Glutamatergic neuron (in vitro differentiated cells): ENCODE results near the gene BOD1L1. TPM values are rescaled to one million over a fixed set of nuclear protein-coding genes. Genes with fewer than 3 reads are reported as not detected.

Experiments used
- DNase-seq: peaks from one replicate; pipeline ENCODE4 v3.0.0; 2022
- H3K27ac Mint-ChIP-seq: one replicate; pipeline ENCODE4 v1.8.0; 2020; ENCODE audit warnings: mild to moderate bottlenecking, mixed read lengths, inconsistent platforms; ENCODE audit not compliant: unreplicated experiment
- H3K27me3 Mint-ChIP-seq: one replicate; pipeline ENCODE4 v1.8.0; 2020; ENCODE audit warnings: mild to moderate bottlenecking, moderate library complexity, mixed read lengths, inconsistent platforms; ENCODE audit not compliant: unreplicated experiment
- H3K36me3 Mint-ChIP-seq: one replicate; pipeline ENCODE4 v1.8.0; 2020; ENCODE audit warnings: mild to moderate bottlenecking, mixed read lengths, inconsistent platforms; ENCODE audit not compliant: unreplicated experiment
- H3K4me1 Mint-ChIP-seq: one replicate; pipeline ENCODE4 v1.8.0; 2020; ENCODE audit warnings: mild to moderate bottlenecking, low read depth, mixed read lengths, inconsistent platforms; ENCODE audit not compliant: unreplicated experiment
- H3K4me3 Mint-ChIP-seq: one replicate; pipeline ENCODE4 v1.8.0; 2020; ENCODE audit warnings: mild to moderate bottlenecking, mixed read lengths, inconsistent platforms; ENCODE audit not compliant: unreplicated experiment
- H3K9me3 Mint-ChIP-seq: one replicate; pipeline ENCODE4 v1.8.0; 2020; ENCODE audit warnings: mild to moderate bottlenecking, moderate library complexity, mixed read lengths, inconsistent platforms; ENCODE audit not compliant: unreplicated experiment
- total RNA-seq: library from RNA; stranded (reverse); fragmentation: NEBNext Ultra II Directional; extraction: Animal tissue kit (Norgen Biotek cat#: 25700); gene quantifications from one replicate; pipeline ENCODE4 v1.2.1, GENCODE V29; 2021; ENCODE audit not compliant: unreplicated experiment
- TF ChIP-seq, protein P1 (sequence below): fragments of 200-600 bp; sonication (generic); IDR thresholded peaks from one replicate; pipeline ENCODE4 v1.5.0; 2021; ENCODE audit not compliant: partially characterized antibody, unreplicated experiment

The BOD1L1 gene
- total RNA-seq, 1 donor from 2014 or later = 57.3 TPM

DNA sequence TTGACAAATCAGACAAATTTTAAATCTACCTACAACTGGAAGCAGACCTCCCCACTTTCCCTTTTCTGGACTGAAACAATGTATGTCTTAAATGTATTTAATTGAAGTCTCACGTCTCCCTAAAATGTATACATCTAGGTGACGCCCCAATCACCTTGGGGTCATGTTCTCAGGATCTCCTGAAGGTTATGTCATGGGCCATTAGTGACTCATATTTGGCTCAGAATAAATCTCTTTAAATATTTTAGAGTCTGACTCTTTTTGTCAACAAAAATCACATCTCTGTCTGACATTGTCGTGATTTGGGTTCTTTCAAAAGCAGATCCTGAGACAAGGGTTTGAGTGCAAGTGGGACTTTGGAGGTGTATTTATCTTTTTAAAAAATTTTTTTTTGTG, 26.2 kb upstream of the BOD1L1 start:
- peaks cover 10% of the 10 kb centered on the region for H3K4me1 Mint-ChIP-seq
- TF ChIP-seq, protein P1, sequence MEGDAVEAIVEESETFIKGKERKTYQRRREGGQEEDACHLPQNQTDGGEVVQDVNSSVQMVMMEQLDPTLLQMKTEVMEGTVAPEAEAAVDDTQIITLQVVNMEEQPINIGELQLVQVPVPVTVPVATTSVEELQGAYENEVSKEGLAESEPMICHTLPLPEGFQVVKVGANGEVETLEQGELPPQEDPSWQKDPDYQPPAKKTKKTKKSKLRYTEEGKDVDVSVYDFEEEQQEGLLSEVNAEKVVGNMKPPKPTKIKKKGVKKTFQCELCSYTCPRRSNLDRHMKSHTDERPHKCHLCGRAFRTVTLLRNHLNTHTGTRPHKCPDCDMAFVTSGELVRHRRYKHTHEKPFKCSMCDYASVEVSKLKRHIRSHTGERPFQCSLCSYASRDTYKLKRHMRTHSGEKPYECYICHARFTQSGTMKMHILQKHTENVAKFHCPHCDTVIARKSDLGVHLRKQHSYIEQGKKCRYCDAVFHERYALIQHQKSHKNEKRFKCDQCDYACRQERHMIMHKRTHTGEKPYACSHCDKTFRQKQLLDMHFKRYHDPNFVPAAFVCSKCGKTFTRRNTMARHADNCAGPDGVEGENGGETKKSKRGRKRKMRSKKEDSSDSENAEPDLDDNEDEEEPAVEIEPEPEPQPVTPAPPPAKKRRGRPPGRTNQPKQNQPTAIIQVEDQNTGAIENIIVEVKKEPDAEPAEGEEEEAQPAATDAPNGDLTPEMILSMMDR = no peak
- no peaks in the 10 kb centered on the region for H3K27me3 Mint-ChIP-seq
- H3K4me3 Mint-ChIP-seq = peak overlapping the region; percentile 78
- no peaks in the 10 kb centered on the region for H3K9me3 Mint-ChIP-seq
- H3K27ac Mint-ChIP-seq = peak overlapping the region; percentile 18
- H3K36me3 Mint-ChIP-seq = no peaks in the 10 kb centered on the region
- no peak for DNase-seq

DNA sequence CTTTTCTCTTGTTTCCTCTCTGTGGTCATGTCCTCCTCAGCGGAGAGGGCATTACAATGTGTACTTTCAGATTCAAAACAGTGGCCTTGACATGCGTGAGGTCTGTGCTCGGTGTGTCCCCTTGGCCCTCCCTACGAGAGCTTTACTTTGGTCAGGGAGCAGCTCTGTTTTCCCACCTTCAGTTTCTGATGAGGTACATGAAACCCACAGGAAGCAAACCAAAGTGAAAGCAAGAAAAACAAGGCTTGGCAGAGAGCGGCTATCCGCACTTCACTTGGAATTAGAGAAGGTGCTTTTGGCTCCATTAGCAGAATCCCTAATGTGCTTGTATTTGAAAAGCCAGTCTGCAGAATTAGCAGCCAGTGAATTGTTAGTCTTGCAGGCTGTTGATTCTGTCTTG, 19.5 kb upstream of the BOD1L1 start:
- no peaks in the 10 kb centered on the region for H3K9me3 Mint-ChIP-seq
- H3K27me3 Mint-ChIP-seq = peaks cover 2% of the 10 kb centered on the region
- H3K27ac Mint-ChIP-seq = no peak overlapping the region
- no peak for DNase-seq
- no peaks in the 10 kb centered on the region for H3K4me1 Mint-ChIP-seq
- H3K36me3 Mint-ChIP-seq = no peaks in the 10 kb centered on the region
- TF ChIP-seq, protein P1 = no peak
- no peak overlapping the region for H3K4me3 Mint-ChIP-seq

DNA sequence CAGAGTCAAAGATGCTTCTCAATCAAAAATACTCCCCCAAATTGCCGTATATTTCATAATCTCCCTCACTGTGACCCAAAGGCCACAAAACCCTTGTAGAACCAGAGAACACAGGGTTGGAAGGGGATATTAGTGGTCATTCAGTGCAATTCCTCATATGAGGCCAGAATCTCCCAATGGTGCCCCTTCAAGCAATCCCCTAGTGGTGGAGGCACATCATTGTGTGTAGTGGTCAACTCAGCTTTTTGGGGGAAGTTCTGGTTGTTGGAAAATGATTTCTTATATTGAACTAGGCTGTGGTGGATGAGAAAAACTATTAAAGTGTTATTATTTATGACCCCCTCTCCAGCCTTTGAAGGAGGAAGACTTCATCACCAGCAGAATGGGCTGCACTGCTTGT, 17.6 kb upstream of the BOD1L1 start:
- Mint-ChIP-seq H3K27me3 (peaks cover 2% of the 10 kb centered on the region), H3K9me3 (no peaks in the 10 kb centered on the region), H3K27ac (no peak overlapping the region), H3K4me1 (peaks cover 6% of the 10 kb centered on the region), H3K4me3 (no peak overlapping the region), H3K36me3 (no peaks in the 10 kb centered on the region)
- no peak for DNase-seq
- TF ChIP-seq, protein P1 = peak; percentile 30

DNA sequence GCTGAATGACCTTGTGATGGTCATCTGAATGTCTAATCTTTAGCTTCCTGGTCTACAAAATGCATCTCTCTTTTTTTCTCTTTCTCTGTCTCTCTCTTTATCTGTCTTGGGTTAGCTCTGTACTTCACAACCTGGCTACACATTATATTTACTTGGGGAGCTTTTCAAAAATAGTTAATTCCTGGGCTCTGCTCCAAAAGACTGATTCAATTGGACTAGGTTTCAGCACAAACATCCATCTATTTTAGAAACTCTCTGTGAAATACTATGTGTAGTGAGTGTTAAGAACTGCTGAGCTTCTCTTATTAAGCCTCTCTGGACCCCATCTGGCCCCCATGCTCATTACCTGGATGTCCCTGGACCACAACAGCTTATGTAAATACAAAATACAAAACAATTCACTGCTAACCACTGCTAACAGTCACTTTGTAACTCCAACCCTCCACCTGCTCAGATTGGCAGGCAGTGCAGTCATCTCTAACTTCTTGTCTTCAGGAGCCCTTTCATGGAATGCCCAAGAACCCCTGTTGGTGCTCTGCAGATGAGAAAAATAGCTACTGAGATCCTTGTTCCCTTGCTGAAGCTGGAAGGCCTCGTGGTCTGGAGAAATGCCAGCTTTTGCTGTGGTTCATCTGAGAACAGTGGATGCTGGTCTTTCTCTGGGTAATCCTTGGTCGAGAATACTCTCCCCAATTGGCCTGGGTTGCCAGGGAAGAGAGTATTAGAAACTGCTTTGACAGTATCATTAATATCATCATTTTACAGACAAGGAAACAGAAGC, 14.8 kb upstream of the BOD1L1 start:
- TF ChIP-seq, protein P1 = no peak
- Mint-ChIP-seq H3K27me3 (peaks cover 2% of the 10 kb centered on the region), H3K36me3 (no peaks in the 10 kb centered on the region), H3K4me3 (no peak overlapping the region), H3K4me1 (peaks cover 6% of the 10 kb centered on the region), H3K9me3 (no peaks in the 10 kb centered on the region), H3K27ac (no peak overlapping the region)
- DNase-seq = no peak

DNA sequence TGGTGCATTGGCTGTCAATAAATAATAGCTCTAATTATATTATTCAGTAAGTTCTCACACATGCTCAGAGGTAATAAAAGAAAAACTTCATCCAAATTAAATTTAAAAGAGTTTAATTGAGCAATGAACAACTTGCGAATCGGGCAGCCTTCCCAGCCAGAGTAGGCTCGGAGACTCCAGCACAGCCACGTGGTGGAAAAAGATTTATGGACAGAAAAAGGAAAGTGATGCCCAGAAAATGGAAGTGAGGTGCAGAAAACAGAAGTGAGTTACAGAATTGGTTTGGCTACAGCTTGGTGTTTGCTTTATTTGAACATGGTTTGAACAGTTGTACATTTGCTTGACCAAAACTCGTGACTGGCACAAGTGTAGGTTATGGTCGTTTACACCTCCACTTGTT, 13.6 kb upstream of the BOD1L1 start:
- TF ChIP-seq, protein P1 = no peak
- no peak overlapping the region for H3K4me3 Mint-ChIP-seq
- no peak overlapping the region for H3K27ac Mint-ChIP-seq

More for the DNA sequence above, 13.6 kb upstream of the BOD1L1 start:
- H3K27me3 Mint-ChIP-seq = peaks cover 2% of the 10 kb centered on the region
- no peak for DNase-seq
- peaks cover 6% of the 10 kb centered on the region for H3K4me1 Mint-ChIP-seq
- H3K9me3 Mint-ChIP-seq = no peaks in the 10 kb centered on the region
- no peaks in the 10 kb centered on the region for H3K36me3 Mint-ChIP-seq
